H1 (cell line): Measurements from ENCODE around the gene TMEM220. TPM values are rescaled to one million over a fixed set of nuclear protein-coding genes. Genes with fewer than 3 reads are reported as not detected.

Experiments
- CTCF ChIA-PET: fragments of 300-600 bp; sonication (Branson Sonifier 250); formaldehyde crosslinking; loops from one replicate; lab custom pipeline; 2021; ENCODE audit not compliant: partially characterized antibody; lab: Charles Lee
- POLR2A ChIA-PET: fragments of 300-600 bp; sonication (Branson Sonifier 250); formaldehyde crosslinking; loops from one replicate; lab custom pipeline; 2021; ENCODE audit warnings: inconsistent platforms; ENCODE audit not compliant: partially characterized antibody; lab: Charles Lee
- DNase-seq, 2 experiments: peaks; one replicate each; pipeline versions ENCODE4 v3.0.0 to v3.0.0-alpha.2; 2010 to 2022; ENCODE audit warnings: low spot score in 2 of 2, low read depth in 1 of 2, mixed read lengths in 1 of 2
- FAIRE-seq: peaks from 2 replicates; lab custom pipeline; 2011; peaks lifted over from hg19 to GRCh38; lab: Jason Lieb, UNC
- H2AFZ ChIP-seq: 2 replicates; pipeline ENCODE4 v1.8.1; 2012; ENCODE audit warnings: low read length, inconsistent platforms
- H2AK5ac ChIP-seq: 2 replicates; pipeline ENCODE4 v1.6.1; 2013; ENCODE audit warnings: low read depth, low read length
- H2BK120ac ChIP-seq: replicated peaks from 2 replicates; pipeline ENCODE3; 2013; ENCODE audit warnings: low read depth, low read length, inconsistent platforms
- H2BK12ac ChIP-seq: 2 replicates; pipeline ENCODE4 v1.6.1; 2013; ENCODE audit warnings: low read depth, low read length
- H2BK15ac ChIP-seq: 2 replicates; pipeline ENCODE4 v1.6.1; 2013; ENCODE audit warnings: low read length
- H2BK20ac ChIP-seq: 2 replicates; pipeline ENCODE4 v1.6.1; 2013; ENCODE audit warnings: low read length
- H2BK5ac ChIP-seq: 2 replicates; pipeline ENCODE4 v1.6.1; 2013; ENCODE audit warnings: low read depth, low read length
- H3K14ac ChIP-seq: 2 replicates; pipeline ENCODE4 v1.6.1; 2013; ENCODE audit warnings: inconsistent platforms; ENCODE audit not compliant: insufficient read length
- H3K18ac ChIP-seq: 2 replicates; pipeline ENCODE4 v1.6.1; 2013; ENCODE audit warnings: low read length; ENCODE audit errors: extremely low read depth
- H3K23ac ChIP-seq: 2 replicates; pipeline ENCODE4 v1.6.1; 2013; ENCODE audit warnings: inconsistent platforms; ENCODE audit not compliant: insufficient read length
- H3K23me2 ChIP-seq: 2 replicates; pipeline ENCODE4 v1.6.1; 2013; ENCODE audit warnings: low read depth, low read length
- H3K27ac ChIP-seq: 2 replicates; pipeline ENCODE4 v1.6.1; 2011; ENCODE audit warnings: low read depth, low read length, inconsistent platforms
- H3K27me3 ChIP-seq, 4 experiments: replicated peaks in 1 of 4; 1 replicate in 1 of 4; 2 replicates in 3 of 4; pipeline versions ENCODE4 v1.6.1 to v1.8.1; 2011 to 2013; ENCODE audit warnings: low read length in 3 of 4, mild to moderate bottlenecking in 3 of 4, inconsistent platforms in 2 of 4, mixed read lengths in 2 of 4, moderate library complexity in 1 of 4; ENCODE audit not compliant: control insufficient read depth in 3 of 4, insufficient read depth in 3 of 4; ENCODE audit errors: extremely low read depth in 1 of 4
- H3K36me3 ChIP-seq, 4 experiments: 2 replicates each; pipeline versions ENCODE4 v1.6.1 to v1.8.1; 2011 to 2013; ENCODE audit warnings: mild to moderate bottlenecking in 4 of 4, low read length in 3 of 4, moderate library complexity in 2 of 4, control low read depth in 1 of 4, inconsistent platforms in 1 of 4; ENCODE audit not compliant: insufficient read depth in 4 of 4, control insufficient read depth in 2 of 4
- H3K4ac ChIP-seq: replicated peaks from 2 replicates; pipeline ENCODE3; 2013; ENCODE audit warnings: low read length, low read depth, mixed read lengths, inconsistent platforms; ENCODE audit not compliant: insufficient read length
- H3K4me1 ChIP-seq, 4 experiments: replicated peaks in 1 of 4; 1 replicate in 1 of 4; 2 replicates in 3 of 4; pipeline versions ENCODE4 v1.6.1 to v1.8.1; 2011 to 2013; ENCODE audit warnings: low read length in 3 of 4, inconsistent platforms in 2 of 4, mixed read lengths in 1 of 4; ENCODE audit not compliant: insufficient read depth in 4 of 4, control insufficient read depth in 3 of 4
- H3K4me2 ChIP-seq, 2 experiments: 2 replicates each; pipeline versions ENCODE4 v1.6.1 to v1.8.1; 2011 to 2013; ENCODE audit warnings: low read depth in 2 of 2, low read length in 2 of 2, control low read depth in 1 of 2, inconsistent platforms in 1 of 2, mild to moderate bottlenecking in 1 of 2; ENCODE audit not compliant: insufficient read depth in 1 of 2
- H3K4me3 ChIP-seq, 4 experiments: fragments of 200-600, 300-600 bp in 1 of 4; sonication (generic), shearing (Covaris generic), sonication (Bioruptor Twin) in 1 of 4; 2 replicates each; pipeline versions ENCODE4 v1.5.1 to v1.8.1; 2011 to 2016; ENCODE audit warnings: low read length in 4 of 4, low read depth in 3 of 4, control low read depth in 2 of 4, inconsistent platforms in 2 of 4, mild to moderate bottlenecking in 2 of 4, mixed read lengths in 1 of 4, moderate library complexity in 1 of 4; ENCODE audit not compliant: insufficient read depth in 2 of 4; ENCODE audit errors: extremely low read depth in 1 of 4
- H3K56ac ChIP-seq: replicated peaks from 2 replicates; pipeline ENCODE3; 2013; ENCODE audit warnings: low read depth, mild to moderate bottlenecking, mixed read lengths, low read length, inconsistent platforms; ENCODE audit not compliant: insufficient read length
- H3K79me1 ChIP-seq: 2 replicates; pipeline ENCODE4 v1.6.1; 2013; ENCODE audit warnings: low read depth, low read length, control low read depth
- H3K79me2 ChIP-seq, 2 experiments: 2 replicates each; pipeline versions ENCODE4 v1.6.1 to v1.8.1; 2012 to 2013; ENCODE audit warnings: low read length in 2 of 2, mild to moderate bottlenecking in 2 of 2, inconsistent platforms in 1 of 2; ENCODE audit not compliant: insufficient read depth in 2 of 2, control insufficient read depth in 1 of 2
- H3K9ac ChIP-seq, 4 experiments: replicated peaks in 1 of 4; 1 replicate in 1 of 4; 2 replicates in 3 of 4; pipeline versions ENCODE4 v1.6.1 to v1.8.1; 2011 to 2013; ENCODE audit warnings: low read depth in 3 of 4, low read length in 3 of 4, control low read depth in 2 of 4, mild to moderate bottlenecking in 2 of 4, moderate library complexity in 2 of 4, inconsistent platforms in 1 of 4; ENCODE audit errors: extremely low read depth in 1 of 4
- H3K9me3 ChIP-seq, 2 experiments: 2 replicates each; pipeline versions ENCODE4 v1.6.1 to v1.8.1; 2012 to 2013; ENCODE audit warnings: mild to moderate bottlenecking in 2 of 2, moderate library complexity in 2 of 2, control low read depth in 1 of 2, inconsistent platforms in 1 of 2, low read depth in 1 of 2, low read length in 1 of 2, mixed read lengths in 1 of 2; ENCODE audit not compliant: insufficient read depth in 2 of 2
- H4K20me1 ChIP-seq, 2 experiments: replicated peaks in 1 of 2; 2 replicates each; pipeline versions ENCODE3 to v1.8.1; 2011 to 2013; ENCODE audit warnings: inconsistent platforms in 2 of 2, low read length in 2 of 2, mild to moderate bottlenecking in 1 of 2; ENCODE audit not compliant: insufficient read depth in 2 of 2, control insufficient read depth in 1 of 2
- H4K5ac ChIP-seq: 2 replicates; pipeline ENCODE4 v1.6.1; 2013; ENCODE audit warnings: low read length, low read depth, mixed read lengths, inconsistent platforms; ENCODE audit not compliant: insufficient read length
- H4K8ac ChIP-seq: 2 replicates; pipeline ENCODE4 v1.8.0; 2013; ENCODE audit warnings: mild to moderate bottlenecking, moderate library complexity, low read length, inconsistent platforms; ENCODE audit not compliant: insufficient read depth; ENCODE audit errors: extremely low read depth
- H4K91ac ChIP-seq: replicated peaks from 2 replicates; pipeline ENCODE3; 2013; ENCODE audit warnings: low read length, mixed read lengths, inconsistent platforms; ENCODE audit not compliant: insufficient read length
- ASH2L ChIP-seq: fragments of 200-600, 300-600 bp; sonication (generic); IDR thresholded peaks from one replicate; pipeline ENCODE4 v1.7.1; 2017; ENCODE audit warnings: low read length
- ATF3 ChIP-seq: IDR thresholded peaks from 2 replicates; pipeline ENCODE4 v1.6.1; 2011; ENCODE audit warnings: low read depth, mild to moderate bottlenecking, low read length; ENCODE audit not compliant: insufficient read depth
- BCL11A ChIP-seq, 2 experiments: IDR thresholded peaks; one replicate each; pipeline ENCODE4 v1.6.1; 2011; ENCODE audit warnings: low read depth in 2 of 2, low read length in 2 of 2, mild to moderate bottlenecking in 2 of 2
- CHD2 ChIP-seq: IDR thresholded peaks from 2 replicates; pipeline ENCODE4 v1.6.1; 2012; ENCODE audit warnings: low read length, improper control_type of control experiment
- CTBP2 ChIP-seq: IDR thresholded peaks from 2 replicates; pipeline ENCODE4 v1.7.0; 2011; ENCODE audit warnings: borderline replicate concordance, mild to moderate bottlenecking, moderate library complexity, mixed read lengths, low read length; ENCODE audit not compliant: insufficient read depth, insufficient read length
- E2F6 ChIP-seq: IDR thresholded peaks from 2 replicates; pipeline ENCODE4 v1.6.1; 2012; ENCODE audit warnings: inconsistent platforms
- EP300 ChIP-seq, 2 experiments: IDR thresholded peaks; 1 replicate in 1 of 2; 2 replicates in 1 of 2; pipeline ENCODE4 v1.6.1; 2011 to 2012; ENCODE audit warnings: low read depth in 2 of 2, low read length in 2 of 2, mild to moderate bottlenecking in 2 of 2, borderline replicate concordance in 1 of 2, inconsistent platforms in 1 of 2, moderate library complexity in 1 of 2
- FOSL1 ChIP-seq: IDR thresholded peaks from 2 replicates; pipeline ENCODE4 v1.6.1; 2011; ENCODE audit warnings: mild to moderate bottlenecking, low read depth, low read length, moderate library complexity; ENCODE audit not compliant: insufficient read depth
- HDAC6 ChIP-seq: IDR thresholded peaks from one replicate; pipeline ENCODE4 v1.7.1; 2012; ENCODE audit warnings: low read depth, mild to moderate bottlenecking, inconsistent platforms, low read length, moderate library complexity
- KDM5A ChIP-seq: fragments of 200-600 bp; IDR thresholded peaks from 2 replicates; pipeline ENCODE4 v1.7.1; 2012; ENCODE audit warnings: mild to moderate bottlenecking, low read length, inconsistent platforms, mixed read lengths
- RNF2 ChIP-seq: fragments of 200-900, 300-1000 bp; sonication (generic); IDR thresholded peaks from 2 replicates; pipeline ENCODE4 v1.7.1; 2016; ENCODE audit warnings: borderline replicate concordance, low read depth, mild to moderate bottlenecking, antibody characterized with exemption, low read length; ENCODE audit not compliant: poor library complexity, severe bottlenecking; ENCODE audit errors: missing control alignments
- SP1 ChIP-seq: IDR thresholded peaks from 2 replicates; pipeline ENCODE4 v1.6.1; 2011; ENCODE audit warnings: low read depth, low read length
- WGBS, 2 experiments: shearing (Covaris generic) in 1 of 2; methylation state at CpG; one replicate each; pipeline versions ENCODE4 v1.1.6 to v1.1.7; 2013 to 2015; ENCODE audit warnings: low lambda C conversion rate in 2 of 2, mixed read lengths in 2 of 2, inconsistent platforms in 1 of 2, low coverage in 1 of 2, missing lambda C conversion rate in 1 of 2; ENCODE audit not compliant: insufficient replicate concordance in 2 of 2, insufficient coverage in 1 of 2, insufficient read length in 1 of 2; ENCODE audit errors: extremely low coverage in 1 of 2, missing lambda C conversion rate in 1 of 2; 5-methylcytosine and 5-hydroxymethylcytosine counted together
- polyA plus RNA-seq, 7 experiments: library from polyadenylated mRNA; depleted of rRNA in 3 of 7; stranded (reverse) in 5 of 7; unstranded in 2 of 7; fragments of >200 nt in 5 of 7; fragments of 200-250 nt in 2 of 7; gene quantifications; 1 replicate in 5 of 7; 2 replicates in 1 of 7; 4 replicates in 1 of 7; pipeline versions ENCODE4 v1.2.1 to v1.2.3, GENCODE V29; 2011 to 2013; ENCODE audit warnings: missing spikeins in 2 of 7, mixed read lengths in 2 of 7
- total RNA-seq: library from RNA; stranded (reverse); fragmentation: NEBNext Ultra II Directional; extraction: Animal tissue kit (Norgen Biotek cat#: 25700); gene quantifications from 2 replicates; pipeline ENCODE4 v1.2.1, GENCODE V29; 2021

Gene TMEM220
- total and polyA plus RNA-seq, 2 of the 8 experiments (the other 6 are each of a cell fraction or from before 2014, with no cell fraction given), result 3.8 to 4.1 TPM

- H4K5ac ChIP-seq, result no peak overlapping the region
- no peak overlapping the region for H3K14ac ChIP-seq
- no peaks in the 10 kb centered on the region for H3K79me1 ChIP-seq
- peak overlapping the region in 1 of 4 experiments; percentile 21; a peak in 1 of 7 replicates for H3K9ac ChIP-seq
- DNase-seq, result no peak
- ChIA-PET POLR2A (no interaction called here), CTCF (no interaction called here)
- no peak overlapping the region for H3K56ac ChIP-seq
- H2BK5ac ChIP-seq, result no peak overlapping the region
- no peak overlapping the region for H3K4me3 ChIP-seq
- no peaks in the 10 kb centered on the region for H3K36me3 ChIP-seq
- H3K79me2 ChIP-seq, result no peaks in the 10 kb centered on the region
- H2AFZ ChIP-seq, result no peak overlapping the region
- H3K4me1 ChIP-seq, result peaks cover 0 to 5% (median 2%) of the 10 kb centered on the region in 4 experiments; a peak in 3 of 7 replicates
- no peak overlapping the region for H4K8ac ChIP-seq
- H4K91ac ChIP-seq, result no peak overlapping the region
- FAIRE-seq, result no peak
- no peak overlapping the region for H2BK20ac ChIP-seq
- no peak overlapping the region for H3K18ac ChIP-seq
- H2BK120ac ChIP-seq, result no peak overlapping the region
- WGBS, 2 experiments, result 89% methylated on average over 7 of the region's 7 CpGs; no CpG with 5 or more reads in 1 of the 2 experiments
- no peaks in the 10 kb centered on the region for H3K9me3 ChIP-seq
- H3K23me2 ChIP-seq, result no peaks in the 10 kb centered on the region
- no peak overlapping the region for H3K23ac ChIP-seq
- H3K27me3 ChIP-seq, result no peaks in the 10 kb centered on the region
- no peak overlapping the region for H3K27ac ChIP-seq
- no peaks in the 10 kb centered on the region for H4K20me1 ChIP-seq
- H2BK12ac ChIP-seq, result no peak overlapping the region
- no peak overlapping the region for H2AK5ac ChIP-seq
- no peak overlapping the region for H3K4me2 ChIP-seq
- H3K4ac ChIP-seq, result no peak overlapping the region
- no peak overlapping the region for H2BK15ac ChIP-seq
- TF ChIP-seq SP1 (no peak), HDAC6 (no peak), FOSL1 (no peak), RNF2 (no peak), CHD2 (no peak), BCL11A (IDR thresholded peaks at IDR 0.05; ENCODE audit: low read depth in 2 of 2, low read length in 2 of 2) (no peak), ASH2L (no peak), ATF3 (no peak), EP300 (IDR thresholded peaks at IDR 0.05; ENCODE audit: borderline replicate concordance in 1 of 2, low read depth in 2 of 2, low read length in 2 of 2) (no peak), KDM5A (no peak), E2F6 (no peak), CTBP2 (no peak)
Observed at GRCh38 chr17:10744501-10745000, 14.7 kb upstream of the TMEM220 start.
